K562 (cell line): Measurements from ENCODE around the gene SCNN1A. TPM values are rescaled to one million over a fixed set of nuclear protein-coding genes. Genes with fewer than 3 reads are reported as not detected.

Experiments used
- ADNP ChIP-seq: fragments of 200-800 bp; sonication (Bioruptor generic); IDR thresholded peaks from 2 replicates; pipeline ENCODE4 v1.6.1; 2016; ENCODE audit warnings: missing genetic modification characterization, missing compliant biosample characterization
- BHLHE40 ChIP-seq: IDR thresholded peaks from 2 replicates; pipeline ENCODE4 v1.6.1; 2011; ENCODE audit warnings: low read length, improper control_type of control experiment
- HDAC8 ChIP-seq: fragments of 450-650 bp; IDR thresholded peaks from 2 replicates; pipeline ENCODE4 v1.6.1; 2016; ENCODE audit warnings: mild to moderate bottlenecking, missing genetic modification characterization, moderate library complexity, missing compliant biosample characterization
- JUNB ChIP-seq: fragments of 450-650 bp; formaldehyde crosslinking; conservative IDR thresholded peaks from 2 replicates; pipeline ENCODE4 v1.4.0; 2020; ENCODE audit warnings: mild to moderate bottlenecking
- KDM1A ChIP-seq, 2 experiments: fragments of 450-650 bp; IDR thresholded peaks; 2 replicates each; pipeline ENCODE4 v1.6.1; 2016; ENCODE audit warnings: mild to moderate bottlenecking in 2 of 2
- LCOR ChIP-seq: sonication (generic); formaldehyde crosslinking; IDR thresholded peaks from 2 replicates; pipeline ENCODE4 v1.8.0; 2022; ENCODE audit warnings: mild to moderate bottlenecking, missing genetic modification reagents
- MCM7 ChIP-seq, 2 experiments: fragments of 450-650 bp; IDR thresholded peaks; 2 replicates each; pipeline ENCODE4 v1.6.1; 2016 to 2018
- MEIS2 ChIP-seq: fragments of 450-650 bp; IDR thresholded peaks from 2 replicates; pipeline ENCODE4 v1.6.1; 2014; ENCODE audit warnings: mild to moderate bottlenecking; ENCODE audit not compliant: partially characterized antibody
- NCOR1 ChIP-seq: fragments of 450-650 bp; IDR thresholded peaks from 2 replicates; pipeline ENCODE4 v1.6.1; 2016; ENCODE audit warnings: mild to moderate bottlenecking, moderate library complexity
- NKRF ChIP-seq: fragments of 450-650 bp; IDR thresholded peaks from 2 replicates; pipeline ENCODE4 v1.6.1; 2016; ENCODE audit warnings: borderline replicate concordance
- POLR3A ChIP-seq: IDR thresholded peaks from 2 replicates; pipeline ENCODE4 v1.6.1; 2011; ENCODE audit warnings: borderline replicate concordance, mild to moderate bottlenecking, moderate library complexity; ENCODE audit not compliant: insufficient read length, insufficient read depth; ENCODE audit errors: extremely low read depth
- POLR3G ChIP-seq: IDR thresholded peaks from 2 replicates; pipeline ENCODE4 v1.6.1; 2011; ENCODE audit not compliant: insufficient read length, insufficient replicate concordance; ENCODE audit errors: extremely low read depth
- RFX1 ChIP-seq: fragments of 450-650 bp; IDR thresholded peaks from 2 replicates; pipeline ENCODE4 v1.6.1; 2016; ENCODE audit warnings: mild to moderate bottlenecking, moderate library complexity
- SAP30 ChIP-seq: fragments of 200-600 bp; sonication (generic); IDR thresholded peaks from 2 replicates; pipeline ENCODE4 v1.6.1; 2012; ENCODE audit warnings: borderline replicate concordance, low read depth, mild to moderate bottlenecking, moderate library complexity, low read length, control low read depth, inconsistent platforms; ENCODE audit not compliant: insufficient read depth, poor library complexity, severe bottlenecking
- SNAPC5 ChIP-seq: fragments of 250-450 bp; sonication (Bioruptor Pico); IDR thresholded peaks from 2 replicates; pipeline ENCODE4 v1.8.0; 2021; ENCODE audit warnings: moderate library complexity, mild to moderate bottlenecking, inconsistent platforms
- SRSF3 ChIP-seq: fragments of 200-400 bp; formaldehyde crosslinking; IDR thresholded peaks from 2 replicates; pipeline ENCODE4 v1.6.1; 2016; ENCODE audit warnings: mild to moderate bottlenecking, low read length, moderate library complexity; ENCODE audit not compliant: insufficient read depth
- STAT5A ChIP-seq: IDR thresholded peaks from 2 replicates; pipeline ENCODE4 v1.6.1; 2012; ENCODE audit warnings: low read length, inconsistent platforms, borderline replicate concordance
- TAF7 ChIP-seq: fragments of 450-650 bp; IDR thresholded peaks from 2 replicates; pipeline ENCODE4 v1.6.1; 2016; ENCODE audit warnings: missing genetic modification characterization, missing compliant biosample characterization
- TARDBP ChIP-seq: fragments of 450-650 bp; IDR thresholded peaks from 2 replicates; pipeline ENCODE4 v1.6.1; 2016
- ZFPM2 ChIP-seq: fragments of 250-450 bp; sonication (Bioruptor Pico); IDR thresholded peaks from 2 replicates; pipeline ENCODE4 v1.5.1; 2022; ENCODE audit warnings: mild to moderate bottlenecking
- ZNF57 ChIP-seq: fragments of 450-650 bp; formaldehyde crosslinking; IDR thresholded peaks from 2 replicates; pipeline ENCODE4 v1.4.0; 2020; ENCODE audit warnings: mild to moderate bottlenecking, moderate library complexity
- ZNF696 ChIP-seq: fragments of 250-450 bp; sonication (Bioruptor Pico); conservative IDR thresholded peaks from 2 replicates; pipeline ENCODE4 v1.4.0; 2020; ENCODE audit warnings: mild to moderate bottlenecking, moderate library complexity
- polyA plus RNA-seq, 8 experiments: library from polyadenylated mRNA; depleted of rRNA in 4 of 8; stranded (reverse) in 5 of 8; unstranded in 3 of 8; fragments of >200 nt; fragmentation: Nextera tagmentation in 2 of 8; fragmentation: Illumina TruSeq in 1 of 8; extraction: Ambion mirVana in 2 of 8; extraction: Trizol in 1 of 8; gene quantifications; 2 replicates each; pipeline versions ENCODE4 v1.2.1 to v1.2.3, GENCODE V29; 2011 to 2014; ENCODE audit warnings: inconsistent platforms in 1 of 8, missing spikeins in 1 of 8
- total RNA-seq, 7 experiments: library from RNA; depleted of rRNA in 6 of 7; stranded (reverse); fragments of >200 nt in 6 of 7; fragmentation: Illumina TruSeq in 2 of 7; extraction: Trizol in 2 of 7; gene quantifications; 2 replicates each; pipeline versions ENCODE4 v1.2.1 to v1.2.3, GENCODE V29; 2011 to 2021; ENCODE audit warnings: low replicate concordance in 1 of 7
- TF ChIP-seq, protein P1 (sequence below), 2 experiments: IDR thresholded peaks in 1 of 2; conservative IDR thresholded peaks in 1 of 2; 2 replicates each; pipeline ENCODE4 v1.6.1; 2016; ENCODE audit warnings: low read depth in 2 of 2, mild to moderate bottlenecking in 1 of 2, missing compliant biosample characterization in 1 of 2, missing genetic modification characterization in 1 of 2, moderate library complexity in 1 of 2

The SCNN1A gene
- total and polyA plus RNA-seq, 9 of the 15 experiments (the other 6 are each of a cell fraction or from before 2014, with no cell fraction given) = 0.15 to 0.49 (median 0.32) TPM; not detected in 5

- TF ChIP-seq ZNF57 (CRISPR knock-in tag) = no peak
- peak; percentile 94 for TF ChIP-seq NCOR1
- no peak for TF ChIP-seq SRSF3
- TF ChIP-seq STAT5A = peak; percentile 78
- no peak for TF ChIP-seq RFX1
- peak; percentile 92 for TF ChIP-seq MEIS2
- no peak for TF ChIP-seq NKRF
- no peak for TF ChIP-seq MCM7 (IDR thresholded peaks at IDR 0.05)
- no peak for TF ChIP-seq SAP30
- no peak for TF ChIP-seq LCOR (CRISPR knock-in tag)
- no peak for TF ChIP-seq TAF7 (tag)
- peak; percentile 100 for TF ChIP-seq KDM1A (IDR thresholded peaks at IDR 0.05)
- TF ChIP-seq TARDBP = 0 out of 2 replicates have a peak, but pooled peaks have one; percentile 33
- no peak for TF ChIP-seq POLR3G
- TF ChIP-seq, protein P1, sequence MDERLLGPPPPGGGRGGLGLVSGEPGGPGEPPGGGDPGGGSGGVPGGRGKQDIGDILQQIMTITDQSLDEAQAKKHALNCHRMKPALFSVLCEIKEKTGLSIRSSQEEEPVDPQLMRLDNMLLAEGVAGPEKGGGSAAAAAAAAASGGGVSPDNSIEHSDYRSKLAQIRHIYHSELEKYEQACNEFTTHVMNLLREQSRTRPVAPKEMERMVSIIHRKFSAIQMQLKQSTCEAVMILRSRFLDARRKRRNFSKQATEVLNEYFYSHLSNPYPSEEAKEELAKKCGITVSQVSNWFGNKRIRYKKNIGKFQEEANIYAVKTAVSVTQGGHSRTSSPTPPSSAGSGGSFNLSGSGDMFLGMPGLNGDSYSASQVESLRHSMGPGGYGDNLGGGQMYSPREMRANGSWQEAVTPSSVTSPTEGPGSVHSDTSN (CRISPR knock-in tag; IDR thresholded peaks at IDR 0.05; ENCODE audit: low read depth) = no peak
- TF ChIP-seq, protein P1 (tag; conservative IDR thresholded peaks at IDR 0.05; ENCODE audit: low read depth) = peak; percentile 73
- TF ChIP-seq ADNP = peak; percentile 66; the same call in 1 of the 2 replicates
- TF ChIP-seq SNAPC5 (CRISPR knock-in tag) = no peak
- no peak for TF ChIP-seq ZFPM2 (CRISPR knock-in tag)
- TF ChIP-seq HDAC8 = no peak
- no peak for TF ChIP-seq POLR3A
- peak; percentile 90 for TF ChIP-seq JUNB (CRISPR knock-in tag)
- no peak for TF ChIP-seq ZNF696 (CRISPR knock-in tag)
- TF ChIP-seq BHLHE40 = peak; percentile 24
These were observed 29.9 kb downstream of the SCNN1A start (continued) for GRCh38 chr12:6345319-6346091.
